Erythroblast (primary cell): ENCODE data around the gene TJAP1.

Experiments used
- GATA1 ChIP-seq: IDR thresholded peaks from 2 replicates; pipeline ENCODE4 v1.6.1; 2011; ENCODE audit warnings: low read depth, mild to moderate bottlenecking, control low read depth, low read length, moderate library complexity
- POLR2A ChIP-seq: IDR thresholded peaks from 2 replicates; pipeline ENCODE4 v1.6.1; 2011; ENCODE audit warnings: mild to moderate bottlenecking, low read length

DNA sequence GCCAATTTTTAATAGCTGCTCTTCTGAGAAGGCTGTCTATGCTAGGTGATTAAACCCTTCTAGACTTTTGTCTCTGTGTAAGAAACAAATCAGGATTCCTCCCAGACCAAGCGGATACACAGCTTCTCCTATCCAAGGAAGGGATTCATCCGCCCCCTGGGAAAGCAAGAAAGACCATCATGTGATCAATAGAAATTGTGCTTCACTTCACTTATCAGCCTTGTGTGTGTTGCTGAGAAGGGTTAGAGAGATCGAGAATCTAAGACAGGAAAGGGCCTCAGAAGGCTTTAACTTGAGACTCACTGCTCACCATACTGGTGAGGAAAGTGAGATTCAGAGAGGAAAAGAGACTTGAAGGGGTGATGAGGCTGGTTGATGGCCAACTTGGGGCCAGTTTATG is 48.5 kb upstream of the TJAP1 start:
- no peak for TF ChIP-seq POLR2A
- no peak for TF ChIP-seq GATA1
